NCI-H187 (cell line): ENCODE data around the gene BMP2K.

Source experiments
- DNase-seq, 2 experiments: peaks; one replicate each; lab custom pipeline; 2025; lab: John Stamatoyannopoulos, UW

The BMP2K gene

DNA sequence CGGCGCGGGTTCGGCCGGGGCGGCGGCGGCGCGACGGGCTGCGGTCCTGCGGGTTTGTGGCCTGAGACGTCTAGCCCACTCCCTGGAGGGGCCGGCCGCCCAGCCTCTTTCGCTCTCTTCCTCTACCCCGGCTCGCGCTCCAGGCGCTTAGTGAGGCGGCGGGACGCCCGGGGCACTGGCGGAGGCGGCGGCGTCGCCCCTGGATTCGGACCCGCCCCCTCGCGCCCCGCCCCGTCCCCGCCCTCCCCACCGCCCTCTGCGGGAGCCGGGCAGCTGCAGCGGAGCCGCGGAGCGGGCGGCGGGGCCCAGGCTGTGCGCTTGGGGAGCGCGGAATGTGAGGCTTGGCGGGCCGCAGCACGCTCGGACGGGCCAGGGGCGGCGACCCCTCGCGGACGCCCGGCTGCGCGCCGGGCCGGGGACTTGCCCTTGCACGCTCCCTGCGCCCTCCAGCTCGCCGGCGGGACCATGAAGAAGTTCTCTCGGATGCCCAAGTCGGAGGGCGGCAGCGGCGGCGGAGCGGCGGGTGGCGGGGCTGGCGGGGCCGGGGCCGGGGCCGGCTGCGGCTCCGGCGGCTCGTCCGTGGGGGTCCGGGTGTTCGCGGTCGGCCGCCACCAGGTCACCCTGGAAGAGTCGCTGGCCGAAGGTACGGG, at the start of gene BMP2K:
Gene BMP2K (plus strand): TSS at position 272 of the 650 bp plus-strand sequence. CDS start 194 bp downstream, at position 466.
- peak; percentile 57 to 86 for DNase-seq

DNA sequence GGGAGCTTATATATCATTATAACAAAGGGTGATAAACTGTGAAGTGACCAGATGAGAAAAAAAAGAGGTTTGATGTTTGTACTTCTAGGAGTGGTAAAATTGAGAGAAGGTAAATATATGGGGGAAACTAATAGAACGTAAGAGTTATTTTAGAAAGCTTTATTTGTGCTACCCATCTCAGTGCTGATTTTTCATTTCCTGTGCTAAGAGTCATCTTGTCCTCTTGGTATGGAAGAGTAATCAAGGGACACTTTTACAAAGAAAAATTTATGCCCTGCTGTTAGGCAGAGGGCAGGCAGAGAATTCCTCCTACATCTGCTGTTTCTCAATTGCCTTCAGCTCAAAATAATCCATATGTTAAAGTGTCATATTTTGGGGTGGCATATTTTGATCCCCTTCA, 49.6 kb upstream of the BMP2K start:
- DNase-seq, result no peak

DNA sequence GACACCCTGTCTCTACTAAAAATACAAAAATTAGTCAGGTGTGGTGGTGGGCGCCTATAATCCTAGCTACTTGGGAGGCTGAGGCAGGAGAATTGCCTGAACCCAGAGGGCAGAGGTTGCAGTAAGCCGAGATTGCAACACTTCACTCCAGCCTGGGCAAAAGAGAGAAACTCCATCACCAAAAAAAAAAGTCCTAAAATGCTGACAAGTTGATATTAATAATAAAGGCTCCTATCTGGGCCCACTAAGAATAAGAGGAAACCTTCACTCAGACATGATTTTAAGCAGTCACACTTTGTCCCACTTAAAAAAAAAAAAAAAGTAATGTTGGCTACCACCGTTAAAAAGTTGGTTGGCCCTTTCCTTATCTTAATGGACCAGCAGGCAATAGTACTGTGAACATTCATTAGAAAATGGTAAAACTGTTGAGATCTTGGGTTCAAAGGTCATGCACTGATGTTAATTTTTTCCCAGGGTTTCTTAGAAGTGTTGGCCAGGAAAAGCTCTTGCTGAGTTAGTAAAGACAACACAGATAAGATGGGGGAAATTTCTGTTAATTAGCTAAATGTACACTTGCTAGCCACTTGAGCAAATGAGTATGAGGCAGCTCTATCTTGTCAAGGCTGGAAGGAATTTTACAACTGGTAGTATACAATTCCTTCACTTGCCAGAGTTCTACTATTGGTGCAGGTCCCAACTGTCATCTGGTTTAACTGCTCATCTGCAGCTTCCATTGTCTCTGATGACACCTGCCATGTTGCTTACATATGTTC, 43.6 kb upstream of the BMP2K start:
- DNase-seq, result no peak

DNA sequence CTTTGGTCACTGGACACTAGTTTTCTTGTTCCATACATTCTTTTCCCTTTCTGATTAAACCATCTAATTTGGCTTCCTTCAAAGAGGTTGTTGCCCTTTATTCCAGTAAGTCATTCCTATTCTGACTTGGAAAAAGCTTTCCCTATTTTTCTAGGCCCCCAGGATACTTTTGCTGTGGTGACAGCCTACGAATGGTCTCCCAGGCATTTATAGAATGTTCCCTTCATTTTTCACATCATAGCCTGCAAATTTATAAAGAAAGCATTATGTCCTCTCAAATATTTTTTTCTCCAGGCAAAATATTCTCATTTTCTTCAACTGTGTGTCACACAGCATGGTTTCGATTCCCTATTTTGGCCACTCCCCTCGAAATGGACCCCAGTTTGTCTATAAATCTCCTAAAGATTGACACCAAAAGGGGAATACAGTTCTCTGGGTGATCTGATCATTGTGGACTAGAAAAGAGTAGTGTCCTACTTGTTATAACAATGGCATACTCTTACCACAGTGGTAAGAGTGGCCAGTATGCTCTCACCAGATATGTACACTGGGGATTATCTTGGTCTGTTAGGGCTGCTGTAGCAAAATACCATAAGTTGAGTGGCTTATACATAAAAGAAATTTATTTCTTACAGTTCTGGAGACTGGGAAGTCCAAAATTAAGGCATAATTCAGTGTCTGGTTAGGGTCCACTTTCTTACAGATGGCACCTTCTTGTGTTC, 41.5 kb upstream of the BMP2K start:
- no peak for DNase-seq

DNA sequence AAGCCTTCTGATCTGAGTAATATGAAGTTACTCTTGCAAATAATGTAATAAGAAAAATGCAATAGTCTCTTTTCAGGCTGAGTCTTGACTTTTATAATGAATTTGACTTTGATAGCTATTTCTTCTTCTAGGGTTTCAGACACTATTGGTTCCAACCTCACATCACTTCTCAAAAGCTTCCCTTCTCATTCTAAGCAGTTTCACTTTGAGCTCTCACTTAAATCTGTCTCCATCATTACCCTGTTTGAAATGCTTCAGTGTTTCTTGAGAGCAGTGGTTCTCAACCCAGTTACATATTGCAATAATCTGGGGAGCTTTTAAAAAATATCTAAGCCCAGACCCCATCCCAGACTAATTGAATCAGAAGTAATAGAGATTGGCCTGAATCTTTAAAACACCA, 40.5 kb upstream of the BMP2K start:
- no peak for DNase-seq

DNA sequence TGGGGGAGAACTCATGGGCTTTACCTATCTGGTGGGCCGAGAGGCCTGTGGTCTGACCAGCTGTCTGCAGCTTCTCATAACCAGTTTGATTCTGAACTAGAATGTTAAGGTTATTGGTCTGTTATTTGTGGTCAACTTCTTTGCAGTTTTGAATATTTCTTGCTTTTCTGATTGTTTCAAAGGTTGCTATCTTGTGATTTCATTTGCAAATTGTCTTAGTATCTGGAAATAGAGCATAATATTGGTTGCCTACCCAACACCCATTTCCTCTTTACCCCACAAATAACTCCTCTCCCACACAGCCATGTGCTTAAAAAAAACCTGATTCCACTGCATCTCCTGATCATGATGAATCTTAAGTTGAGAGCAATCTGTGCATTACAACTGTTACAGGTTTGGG, 39.1 kb upstream of the BMP2K start:
- DNase-seq, result no peak

DNA sequence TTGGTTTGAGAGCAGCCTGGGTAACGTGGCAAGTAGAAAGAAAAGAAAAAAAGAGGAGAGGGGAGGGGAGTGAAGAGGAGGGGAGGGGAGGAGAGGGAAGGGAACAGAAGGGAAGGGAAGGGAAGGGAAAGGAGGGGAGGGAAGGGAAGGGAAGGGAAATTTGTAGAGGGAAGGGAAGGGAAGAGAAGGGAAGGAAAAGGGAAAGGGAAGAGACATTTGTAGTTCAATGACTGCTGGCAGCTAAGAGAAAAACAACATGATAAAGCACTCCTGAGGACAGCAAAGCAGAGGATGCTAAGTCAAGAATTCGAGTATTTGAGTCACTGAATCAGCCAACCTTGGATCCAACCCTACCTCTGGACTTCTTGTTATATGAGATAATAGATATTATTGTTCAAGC, 38.2 kb upstream of the BMP2K start:
- no peak for DNase-seq

DNA sequence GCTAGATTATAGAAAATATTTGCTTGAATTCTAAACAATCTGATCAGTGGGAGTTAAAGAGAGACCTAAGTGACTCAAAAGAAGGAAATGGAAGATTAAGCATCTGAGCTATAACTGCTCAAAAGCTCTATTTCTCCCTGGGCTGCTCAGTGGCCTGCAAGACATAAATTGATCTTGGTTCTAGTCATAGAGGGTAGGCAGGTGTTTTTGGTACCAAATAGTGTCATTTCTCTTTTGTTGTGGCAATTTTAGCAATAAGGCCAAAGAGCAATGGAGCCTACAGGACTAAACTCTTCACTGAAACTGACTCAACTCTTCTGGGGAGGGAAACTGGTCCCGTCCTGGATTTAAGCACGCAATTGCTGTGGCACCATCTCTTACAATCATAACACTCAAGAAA, 33.9 kb upstream of the BMP2K start:
- no peak for DNase-seq

DNA sequence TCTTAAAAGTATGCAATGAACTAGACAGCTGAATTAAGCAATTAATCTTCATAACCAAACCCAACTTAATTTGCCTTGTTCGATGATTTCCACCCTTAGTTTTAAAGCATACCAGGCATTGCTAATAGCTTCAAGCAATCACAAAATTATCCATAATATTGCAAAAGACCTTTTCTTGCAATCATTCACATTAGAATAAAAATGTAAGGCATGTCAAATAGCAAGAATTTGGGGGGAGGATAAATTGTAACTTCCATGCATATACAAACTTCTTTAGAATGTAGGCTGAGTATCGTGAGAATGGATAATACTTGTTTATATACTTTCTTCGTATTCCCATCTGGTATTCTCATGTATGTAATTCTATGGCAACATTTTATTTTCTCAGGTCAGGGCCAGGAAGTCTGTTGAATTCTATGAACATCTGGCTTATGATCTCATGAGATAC, 28.7 kb upstream of the BMP2K start:
- DNase-seq, result no peak

DNA sequence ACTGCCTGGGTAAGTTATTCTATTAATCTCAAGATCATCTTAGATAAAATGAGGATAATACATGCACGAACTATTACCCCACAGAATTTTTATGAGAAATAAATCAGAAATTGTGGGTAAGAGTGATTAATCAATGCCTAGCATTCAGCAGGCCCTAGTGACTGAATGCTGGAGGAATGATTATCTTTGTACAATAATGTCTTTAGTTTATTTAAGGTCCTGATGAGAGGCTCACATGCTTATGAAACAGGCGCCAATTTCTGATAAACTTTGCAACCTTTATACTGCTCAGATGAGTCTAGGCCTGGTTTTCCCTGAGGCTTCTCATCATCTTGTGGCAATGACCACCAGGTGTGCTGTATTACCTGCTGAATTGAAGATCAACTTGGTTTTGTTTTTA, 27.8 kb upstream of the BMP2K start:
- no peak for DNase-seq

DNA sequence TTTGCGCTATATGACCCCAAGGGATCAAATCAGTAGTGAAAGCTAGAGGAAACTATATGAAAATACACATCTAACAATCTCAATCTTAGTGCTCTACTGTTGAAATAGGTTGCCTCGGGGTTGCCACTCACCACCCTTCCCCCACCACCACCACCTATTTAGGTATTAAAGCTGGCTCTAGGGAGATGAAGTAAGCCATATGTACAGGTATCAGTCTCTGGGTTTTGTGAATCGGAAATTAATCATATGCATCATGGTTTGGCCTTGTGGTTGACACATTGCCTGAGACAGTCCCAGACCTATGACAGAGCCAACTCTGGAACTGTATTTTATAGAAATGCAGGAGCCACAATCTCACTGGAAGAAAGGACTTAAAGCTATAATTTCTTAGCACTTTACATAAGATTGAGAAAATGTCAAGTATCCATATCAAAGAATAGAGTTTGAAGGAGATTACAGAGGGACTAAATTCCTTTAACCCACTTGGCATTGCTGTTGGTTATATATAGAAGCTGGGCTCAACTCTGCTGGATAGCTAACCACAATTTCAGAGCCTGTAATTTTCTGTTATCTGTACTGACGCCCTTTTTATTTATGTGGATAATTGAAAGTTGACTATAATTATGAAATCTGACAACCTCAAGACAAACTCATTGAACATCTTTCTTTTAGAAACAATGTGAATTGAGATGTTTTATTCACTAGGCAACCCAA, 26.7 kb upstream of the BMP2K start:
- no peak for DNase-seq

DNA sequence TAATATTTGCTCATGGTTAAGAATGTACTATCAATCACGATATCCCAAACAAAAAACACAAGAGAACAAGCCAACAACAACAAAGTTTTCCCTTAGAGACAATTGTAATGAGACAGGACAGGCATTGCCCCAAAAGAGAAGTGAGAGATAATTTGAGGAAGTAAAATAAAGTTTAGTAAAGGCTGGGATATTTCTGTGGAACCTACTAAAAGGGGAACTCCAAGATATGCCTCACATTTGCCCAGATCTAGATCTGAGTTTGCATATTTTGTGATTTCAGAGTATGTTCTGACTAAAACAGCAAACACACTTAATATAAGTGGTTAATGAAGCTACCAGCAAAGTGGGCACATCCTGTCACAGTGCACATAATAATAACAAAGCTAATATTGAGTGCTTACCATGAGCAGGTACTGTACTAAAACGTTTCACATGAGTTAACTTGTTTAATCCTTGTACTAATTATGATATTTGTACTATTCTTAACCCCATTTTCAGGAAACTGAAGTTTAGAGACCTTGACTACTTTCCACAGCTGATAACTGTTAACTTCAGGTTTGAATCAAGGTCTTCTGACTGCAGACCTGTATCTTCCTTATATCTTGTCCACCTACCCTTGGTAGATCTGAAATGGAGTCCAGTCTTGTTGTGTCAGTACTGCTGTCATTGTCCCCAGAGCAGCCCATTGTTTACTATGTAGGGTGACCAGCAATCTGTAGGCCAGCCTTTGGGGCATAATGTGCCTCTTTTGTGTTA, 26.0 kb upstream of the BMP2K start:
- no peak for DNase-seq

DNA sequence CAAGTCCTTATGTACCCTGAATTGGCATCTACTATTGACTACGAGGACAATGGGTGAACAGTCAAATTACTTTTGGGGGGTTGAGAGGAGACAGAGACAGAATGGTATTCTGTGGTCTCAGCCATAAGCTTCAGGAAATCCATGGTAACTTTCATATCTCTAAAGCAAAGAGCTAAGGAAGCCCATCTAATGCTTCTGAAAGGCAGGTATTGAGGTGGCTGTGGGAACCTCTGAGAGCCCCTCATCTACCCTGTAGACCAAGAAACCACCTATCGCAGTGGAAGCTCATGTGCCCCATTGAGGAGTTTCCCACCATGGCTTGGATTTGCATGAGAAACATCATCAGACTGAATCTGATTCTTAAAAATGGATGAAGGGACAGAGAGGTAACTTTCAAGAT, 23.1 kb upstream of the BMP2K start:
- no peak for DNase-seq

DNA sequence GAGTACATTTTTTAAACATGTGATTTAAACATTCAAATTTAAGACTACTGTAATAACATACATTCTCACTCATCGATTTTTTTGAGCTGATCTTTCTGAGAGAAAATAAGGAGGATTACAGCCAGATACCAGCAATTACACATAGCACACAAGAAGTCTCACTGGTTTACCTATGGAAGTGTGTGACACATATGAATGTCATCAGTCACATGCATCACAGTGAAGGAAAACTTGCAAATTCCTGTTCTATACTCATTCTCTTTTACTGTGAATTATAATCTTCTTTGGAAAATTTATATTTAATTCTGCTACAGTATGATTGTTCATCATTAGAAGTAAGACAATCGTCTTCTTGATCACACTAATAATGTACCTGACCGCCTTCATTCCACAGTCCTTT, 21.3 kb upstream of the BMP2K start:
- no peak for DNase-seq

DNA sequence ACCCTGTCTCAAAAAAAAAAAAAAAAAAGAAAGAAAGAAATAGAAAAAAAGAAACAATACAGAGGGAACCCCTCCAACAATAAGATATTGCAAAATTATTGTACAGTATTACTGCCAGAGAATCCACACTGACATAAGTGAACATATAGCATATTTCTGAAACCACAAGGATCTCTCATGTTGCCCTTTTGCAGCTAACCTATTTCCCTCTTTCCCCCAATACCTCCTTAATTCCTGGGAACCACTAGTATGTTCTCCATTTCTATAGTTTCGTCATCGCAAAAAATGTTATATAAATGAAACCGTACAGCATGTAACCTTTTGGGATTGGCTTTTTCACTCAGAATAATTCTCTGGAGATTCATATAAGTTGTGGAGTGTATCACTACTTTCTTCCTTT, 20.0 kb upstream of the BMP2K start:
- DNase-seq, result no peak

DNA sequence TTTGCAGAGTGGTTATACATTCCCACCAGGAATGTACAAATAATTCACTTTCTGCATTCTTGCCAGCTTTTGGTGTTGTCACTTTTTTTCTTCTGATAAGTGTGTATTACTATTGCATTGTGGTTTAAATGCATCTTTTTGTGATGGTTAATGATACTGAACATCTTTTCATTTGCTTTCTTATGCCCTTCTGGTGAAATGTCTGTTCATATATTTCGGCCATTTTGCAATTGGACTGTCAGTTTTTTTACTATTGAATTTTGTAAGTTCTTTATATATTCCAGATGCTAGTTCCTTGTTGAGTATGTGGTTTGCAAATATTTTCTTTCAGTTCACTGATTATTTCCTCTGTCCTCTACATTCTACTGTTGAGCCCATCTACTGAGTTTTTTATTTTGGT, 19.4 kb upstream of the BMP2K start:
- DNase-seq, result no peak

DNA sequence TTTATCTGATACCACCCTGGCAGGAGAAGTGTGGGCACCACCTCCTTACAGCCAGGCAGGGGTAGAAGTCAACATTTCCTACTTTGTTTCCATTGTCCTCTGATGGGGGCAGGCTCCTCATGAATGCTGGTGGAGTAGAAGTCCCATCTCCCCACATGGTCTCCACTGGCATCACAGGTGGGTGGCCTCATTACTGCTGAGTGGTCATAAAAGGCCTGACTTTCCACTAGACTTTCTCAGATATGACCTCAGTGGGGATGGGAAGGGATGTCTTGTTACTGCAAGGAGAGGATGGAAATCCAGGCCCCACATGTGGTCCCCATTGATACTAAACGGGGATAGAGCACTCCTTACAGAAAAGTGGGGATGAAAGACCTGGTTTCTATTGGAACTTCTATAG, 18.6 kb upstream of the BMP2K start:
- no peak for DNase-seq

DNA sequence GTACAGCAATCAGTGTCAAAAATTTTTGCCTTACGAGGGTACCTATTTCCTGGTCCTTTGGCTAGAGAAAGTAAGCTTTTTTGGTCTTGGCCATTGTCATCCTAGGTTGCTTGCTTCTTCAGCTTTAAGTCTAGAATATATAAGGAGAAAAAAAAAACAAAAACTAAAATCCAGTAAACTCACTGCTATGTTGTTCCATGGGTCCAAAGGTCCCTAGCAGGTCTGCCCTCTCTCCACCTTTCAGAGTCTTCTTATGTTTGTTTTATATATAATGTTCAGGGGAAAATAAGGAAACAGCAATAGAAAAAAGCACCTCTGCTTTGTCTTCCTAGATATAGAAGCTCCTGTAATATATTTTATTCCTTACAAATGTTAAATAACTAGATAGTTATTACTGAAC, 18.1 kb upstream of the BMP2K start:
- no peak for DNase-seq

DNA sequence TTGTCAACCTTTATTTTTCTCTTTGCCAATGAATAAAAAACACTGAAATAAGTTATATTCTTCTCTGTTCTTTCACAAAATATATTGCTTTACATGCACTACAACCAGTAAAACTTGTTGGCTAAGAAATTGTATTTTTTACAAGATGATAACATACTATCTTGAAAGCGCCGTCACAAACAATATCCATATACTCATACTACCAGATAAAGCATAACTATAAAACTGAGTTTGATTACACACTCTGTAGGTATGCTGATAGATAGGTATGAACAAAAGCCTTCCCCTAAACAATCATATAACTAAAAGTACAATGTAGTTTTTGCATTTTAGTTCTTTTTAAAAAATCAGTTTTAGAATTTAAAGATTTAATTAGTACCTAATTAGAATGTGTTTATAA, 13.6 kb upstream of the BMP2K start:
- no peak for DNase-seq

DNA sequence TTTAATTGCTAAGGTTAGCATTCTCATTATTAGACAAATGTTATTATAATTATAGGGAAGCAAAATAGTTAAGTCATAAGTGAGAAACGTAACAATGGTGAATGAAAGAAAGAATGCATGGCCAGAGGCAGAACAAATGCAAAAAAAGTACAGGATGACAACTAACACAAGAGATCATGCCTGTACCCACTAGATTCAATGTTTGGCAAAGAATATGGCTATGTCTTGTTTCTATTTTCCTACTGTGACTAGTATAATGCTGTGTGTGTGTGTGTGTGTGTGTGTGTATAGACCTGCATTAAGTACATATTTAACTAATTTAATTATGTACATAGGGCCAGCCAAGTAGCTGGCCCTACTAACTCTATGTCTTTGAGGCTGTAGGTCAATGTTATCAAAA, 12.9 kb upstream of the BMP2K start:
- no peak for DNase-seq

DNA sequence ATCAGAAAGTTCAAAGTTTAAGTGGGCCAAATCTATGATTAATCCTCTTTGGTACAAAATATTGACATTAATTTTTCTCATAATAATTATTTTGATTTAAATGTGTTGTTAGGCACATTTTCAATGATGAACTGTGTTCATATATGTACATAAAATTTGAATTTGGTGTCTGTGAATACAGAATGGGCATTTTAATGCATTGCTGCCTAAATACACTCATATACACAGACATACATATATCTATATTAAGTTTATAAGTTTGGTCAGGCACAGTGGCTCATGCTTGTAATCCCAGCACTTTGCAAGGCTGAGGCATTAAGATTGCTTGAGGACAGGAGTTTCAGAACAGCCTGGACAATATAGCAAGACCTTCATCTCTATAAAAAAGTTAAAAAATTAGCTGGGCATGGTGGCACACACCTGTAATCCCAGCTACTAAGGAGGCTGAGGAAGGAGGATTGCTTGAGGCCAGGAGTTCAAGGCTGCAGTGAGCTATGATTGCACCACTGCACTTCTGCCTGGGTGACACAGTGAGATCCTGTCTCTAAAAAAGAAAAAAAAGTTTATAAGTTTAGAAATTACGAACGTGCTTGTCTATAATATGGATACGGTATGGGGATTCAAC, 12.3 kb upstream of the BMP2K start:
- DNase-seq, result no peak
